DND-41 (cell line): ENCODE measurements around the gene PTPRJ.

Source experiments
- ATAC-seq: fragments of 200-7000 bp; cut with Tn5 transposase; 3 replicates; pipeline ENCODE4 v1.9.1; 2021; ENCODE audit warnings: low read depth; ENCODE audit not compliant: insufficient read depth
- DNase-seq: peaks from one replicate; pipeline ENCODE4 v3.0.0-alpha.2; 2020
- H2AFZ ChIP-seq: 2 replicates; pipeline ENCODE4 v1.6.0; 2012; ENCODE audit warnings: low read depth, low read length
- H3K27ac ChIP-seq: 2 replicates; pipeline ENCODE4 v1.5.1; 2012; ENCODE audit warnings: low read length, inconsistent platforms
- H3K27me3 ChIP-seq: fragments of 200-600 bp; sonication (generic); 2 replicates; pipeline ENCODE4 v1.6.0; 2012; ENCODE audit warnings: low read length, mild to moderate bottlenecking, inconsistent platforms; ENCODE audit not compliant: insufficient read depth, poor library complexity
- H3K36me3 ChIP-seq: 2 replicates; pipeline ENCODE4 v1.5.1; 2012; ENCODE audit warnings: low read length, inconsistent platforms; ENCODE audit not compliant: insufficient read depth
- H3K4me1 ChIP-seq: 2 replicates; pipeline ENCODE4 v1.5.1; 2012; ENCODE audit warnings: mild to moderate bottlenecking, low read length; ENCODE audit not compliant: insufficient read depth
- H3K4me2 ChIP-seq: 2 replicates; pipeline ENCODE4 v1.6.0; 2012; ENCODE audit warnings: mild to moderate bottlenecking, moderate library complexity, low read length, inconsistent platforms; ENCODE audit not compliant: insufficient read depth
- H3K4me3 ChIP-seq, 2 experiments: fragments of 200-600 bp in 1 of 2; shearing (Covaris generic) in 1 of 2; 2 replicates each; pipeline ENCODE4 v1.5.1; 2012 to 2016; ENCODE audit warnings: inconsistent platforms in 2 of 2, low read length in 2 of 2, mild to moderate bottlenecking in 2 of 2, low read depth in 1 of 2, moderate library complexity in 1 of 2
- H3K79me2 ChIP-seq: 2 replicates; pipeline ENCODE4 v1.6.0; 2012; ENCODE audit warnings: low read length, inconsistent platforms; ENCODE audit not compliant: insufficient read depth
- H3K9ac ChIP-seq: 2 replicates; pipeline ENCODE4 v1.6.0; 2012; ENCODE audit warnings: low read depth, mild to moderate bottlenecking, inconsistent platforms, low read length, moderate library complexity
- H3K9me3 ChIP-seq: 2 replicates; pipeline ENCODE4 v1.5.1; 2012; ENCODE audit warnings: low read length, moderate library complexity, mild to moderate bottlenecking, inconsistent platforms; ENCODE audit not compliant: insufficient read depth, severe bottlenecking
- H4K20me1 ChIP-seq: 2 replicates; pipeline ENCODE4 v1.6.0; 2012; ENCODE audit warnings: low read length; ENCODE audit not compliant: insufficient read depth
- CTCF ChIP-seq: IDR thresholded peaks from 2 replicates; pipeline ENCODE4 v1.5.1; 2012; ENCODE audit warnings: borderline replicate concordance, low read length, moderate library complexity, mild to moderate bottlenecking; ENCODE audit not compliant: poor library complexity, severe bottlenecking; ENCODE audit errors: extremely low read depth
- EZH2 ChIP-seq: IDR thresholded peaks from 3 replicates; pipeline ENCODE4 v1.6.1; 2012; ENCODE audit warnings: borderline replicate concordance, low read depth, mild to moderate bottlenecking, moderate library complexity, low read length, inconsistent platforms; ENCODE audit not compliant: severe bottlenecking

The PTPRJ gene

DNA sequence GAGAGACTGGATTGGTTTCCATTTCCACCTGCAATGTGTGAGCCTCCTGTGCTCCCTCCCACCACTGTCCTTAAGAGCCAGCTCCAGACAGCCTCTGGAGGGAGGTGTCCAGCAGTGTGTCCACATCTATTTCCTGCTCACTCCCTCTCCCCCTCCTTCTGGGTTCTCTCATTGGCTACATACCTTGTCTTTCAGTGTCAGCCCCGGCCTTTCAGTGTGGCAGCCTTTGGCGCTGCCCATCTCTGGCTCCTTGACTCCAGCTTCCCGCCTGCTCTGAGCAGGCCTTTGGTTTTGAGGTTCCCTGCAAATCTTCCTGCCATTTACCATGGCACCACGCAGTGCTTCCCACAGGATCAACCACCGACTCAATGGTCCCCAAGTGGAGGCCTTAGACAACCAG is 19.0 kb upstream of the PTPRJ start:
- Histone ChIP-seq H3K27me3 (no peaks in the 10 kb centered on the region), H4K20me1 (no peaks in the 10 kb centered on the region), H3K4me3 (no peak overlapping the region), H3K9me3 (no peaks in the 10 kb centered on the region), H2AFZ (no peak overlapping the region), H3K36me3 (no peaks in the 10 kb centered on the region), H3K9ac (no peak overlapping the region), H3K4me2 (no peak overlapping the region), H3K4me1 (no peaks in the 10 kb centered on the region), H3K79me2 (no peaks in the 10 kb centered on the region), H3K27ac (no peak overlapping the region)
- ATAC-seq (no peak), DNase-seq (no peak)
- TF ChIP-seq EZH2 (no peak), CTCF (no peak)

- Histone ChIP-seq H3K4me3 (no peak overlapping the region), H3K79me2 (no peaks in the 10 kb centered on the region), H3K9ac (no peak overlapping the region), H3K36me3 (no peaks in the 10 kb centered on the region), H4K20me1 (no peaks in the 10 kb centered on the region), H3K27me3 (no peaks in the 10 kb centered on the region), H2AFZ (no peak overlapping the region), H3K27ac (no peak overlapping the region), H3K4me2 (no peak overlapping the region), H3K4me1 (no peaks in the 10 kb centered on the region), H3K9me3 (no peaks in the 10 kb centered on the region)
- no peak for DNase-seq
- ATAC-seq = no peak
- TF ChIP-seq CTCF = no peak
- no peak for TF ChIP-seq EZH2
These were observed 15.8 kb upstream of the PTPRJ start for GRCh38 chr11:47964546-47964945.

GRCh38 chr11:47967577-47968525 is 12.5 kb upstream of the PTPRJ start:
- Histone ChIP-seq H3K4me1 (no peaks in the 10 kb centered on the region), H3K9ac (no peak overlapping the region), H3K4me2 (no peak overlapping the region), H3K9me3 (no peaks in the 10 kb centered on the region), H3K27me3 (no peaks in the 10 kb centered on the region), H3K4me3 (no peak overlapping the region), H3K27ac (no peak overlapping the region), H3K79me2 (no peaks in the 10 kb centered on the region), H3K36me3 (no peaks in the 10 kb centered on the region), H2AFZ (no peak overlapping the region), H4K20me1 (no peaks in the 10 kb centered on the region)
- ATAC-seq (no peak), DNase-seq (no peak)
- TF ChIP-seq CTCF (no peak), EZH2 (no peak)
